ENCODE results near the gene SAP30BP.

SAP30BP gene

DNA sequence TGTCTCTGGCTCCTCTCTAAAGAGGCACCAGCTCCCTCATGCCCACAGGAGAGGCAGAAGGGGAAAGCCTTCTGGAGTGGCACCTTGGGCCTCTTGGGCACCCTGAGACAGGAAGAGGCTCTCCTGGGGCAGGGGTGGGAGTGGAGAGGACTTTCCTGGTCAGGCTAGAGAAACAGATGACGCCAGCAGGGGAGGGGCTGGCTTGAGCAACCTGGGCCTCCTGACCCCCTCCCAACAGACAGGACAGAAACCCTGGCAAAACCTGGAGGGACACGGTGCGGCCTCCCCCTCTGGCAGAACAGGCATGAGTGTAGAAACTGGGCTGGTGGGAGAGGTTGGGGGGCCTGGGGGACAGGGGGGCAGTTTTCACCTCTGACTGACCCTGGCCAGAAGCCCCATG is 27.8 kb upstream of the SAP30BP start:
- Histone ChIP-seq H3K36me3 (ENCODE audit: control insufficient read depth in 1 of 2, insufficient read depth in 2 of 2, low read length in 2 of 2) (peaks cover 0 to 7% of the 10 kb centered on the region in 2 donors), H3K9me3 (ENCODE audit: control insufficient read depth in 1 of 2, low read length in 2 of 2) (no peaks in the 10 kb centered on the region), H3K27ac (ENCODE audit: low read depth, low read length) (no peak overlapping the region), H3K4me1 (ENCODE audit: control insufficient read depth in 1 of 2, insufficient read depth in 2 of 2, low read length in 2 of 2) (peaks cover 61 to 73% of the 10 kb centered on the region in 2 donors), H3K27me3 (ENCODE audit: control insufficient read depth in 1 of 2, insufficient read depth in 2 of 2, low read length in 2 of 2) (no peaks in the 10 kb centered on the region), H3K4me3 (ENCODE audit: low read depth in 1 of 2, low read length in 2 of 2) (no peak overlapping the region), H3K9ac (ENCODE audit: low read depth in 1 of 2, low read length in 2 of 2) (no peak overlapping the region)

- H3K9ac ChIP-seq (ENCODE audit: low read depth in 1 of 2, low read length in 2 of 2) = no peak overlapping the region
- no peaks in the 10 kb centered on the region for H3K9me3 ChIP-seq (ENCODE audit: control insufficient read depth in 1 of 2, low read length in 2 of 2)
- peak overlapping the region; percentile 32 for H3K27ac ChIP-seq (ENCODE audit: low read depth, low read length)
- H3K36me3 ChIP-seq (ENCODE audit: control insufficient read depth in 1 of 2, insufficient read depth in 2 of 2, low read length in 2 of 2) = peaks cover 0 to 7% of the 10 kb centered on the region in 2 donors
- H3K4me1 ChIP-seq (ENCODE audit: control insufficient read depth in 1 of 2, insufficient read depth in 2 of 2, low read length in 2 of 2) = peaks cover 54 to 67% of the 10 kb centered on the region in 2 donors
- no peaks in the 10 kb centered on the region for H3K27me3 ChIP-seq (ENCODE audit: control insufficient read depth in 1 of 2, insufficient read depth in 2 of 2, low read length in 2 of 2)
- no peak overlapping the region for H3K4me3 ChIP-seq (ENCODE audit: low read depth in 1 of 2, low read length in 2 of 2)
Observed at GRCh38 chr17:75639771-75640555, 27.2 kb upstream of the SAP30BP start.

DNA sequence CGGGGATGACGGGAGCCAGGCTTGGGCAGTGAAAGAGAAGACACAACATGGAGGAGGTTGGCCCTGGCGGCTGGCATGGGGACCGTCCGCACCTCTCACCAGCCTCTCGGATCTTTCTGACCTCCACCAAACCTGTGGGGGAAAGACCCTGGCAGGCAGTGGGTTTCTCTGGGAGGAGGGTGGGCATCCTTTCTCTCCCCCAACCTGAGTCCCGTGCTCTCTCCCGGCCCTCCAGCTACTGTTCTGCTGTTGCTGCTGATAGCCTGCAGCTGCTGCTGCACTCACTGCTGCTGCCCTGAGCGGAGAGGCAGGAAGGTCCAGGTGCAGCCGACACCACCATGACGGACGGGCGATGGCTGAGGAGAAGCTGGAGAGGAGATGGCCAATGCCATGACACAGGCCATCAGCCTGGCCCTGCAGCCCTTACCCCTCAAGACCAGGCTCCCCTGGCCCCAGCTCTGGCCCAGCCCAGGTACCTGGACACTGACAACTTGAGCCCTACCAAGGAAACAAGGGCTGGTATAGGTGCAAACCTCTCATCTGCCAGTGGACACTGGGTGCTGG is 26.5 kb upstream of the SAP30BP start:
- Histone ChIP-seq H3K9ac (ENCODE audit: low read depth in 1 of 2, low read length in 2 of 2) (no peak overlapping the region), H3K9me3 (ENCODE audit: control insufficient read depth in 1 of 2, low read length in 2 of 2) (no peaks in the 10 kb centered on the region), H3K27me3 (ENCODE audit: control insufficient read depth in 1 of 2, insufficient read depth in 2 of 2, low read length in 2 of 2) (no peaks in the 10 kb centered on the region), H3K27ac (ENCODE audit: low read depth, low read length) (peak overlapping the region; percentile 30), H3K4me3 (ENCODE audit: low read depth in 1 of 2, low read length in 2 of 2) (no peak overlapping the region), H3K36me3 (ENCODE audit: control insufficient read depth in 1 of 2, insufficient read depth in 2 of 2, low read length in 2 of 2) (peaks cover 0 to 7% of the 10 kb centered on the region in 2 donors), H3K4me1 (ENCODE audit: control insufficient read depth in 1 of 2, insufficient read depth in 2 of 2, low read length in 2 of 2) (peaks cover 53 to 68% of the 10 kb centered on the region in 2 donors)

DNA sequence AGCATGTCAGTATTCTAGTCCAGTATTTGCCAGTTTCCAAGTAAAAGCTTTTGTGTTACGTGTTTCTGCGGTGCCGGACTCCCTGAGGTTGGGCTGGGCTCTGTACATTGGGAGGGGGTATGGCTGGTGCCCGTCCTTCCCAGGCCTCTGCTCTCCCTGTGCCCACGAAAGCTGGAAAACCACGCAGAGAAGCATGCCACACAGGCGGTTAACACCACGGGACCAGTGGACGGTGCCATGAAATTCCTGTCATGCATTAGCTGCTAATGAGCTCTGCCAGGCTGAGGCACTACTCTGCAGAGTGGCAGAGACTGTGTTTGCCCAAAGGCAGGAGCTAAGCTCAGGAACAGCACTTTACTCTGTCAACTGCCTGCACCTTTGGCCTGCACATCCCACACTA is 25.8 kb upstream of the SAP30BP start:
- Histone ChIP-seq H3K27ac (ENCODE audit: low read depth, low read length) (no peak overlapping the region), H3K4me3 (ENCODE audit: low read depth in 1 of 2, low read length in 2 of 2) (no peak overlapping the region), H3K36me3 (ENCODE audit: control insufficient read depth in 1 of 2, insufficient read depth in 2 of 2, low read length in 2 of 2) (peaks cover 0 to 7% of the 10 kb centered on the region in 2 donors), H3K9me3 (ENCODE audit: control insufficient read depth in 1 of 2, low read length in 2 of 2) (no peaks in the 10 kb centered on the region), H3K9ac (ENCODE audit: low read depth in 1 of 2, low read length in 2 of 2) (no peak overlapping the region), H3K27me3 (ENCODE audit: control insufficient read depth in 1 of 2, insufficient read depth in 2 of 2, low read length in 2 of 2) (no peaks in the 10 kb centered on the region), H3K4me1 (ENCODE audit: control insufficient read depth in 1 of 2, insufficient read depth in 2 of 2, low read length in 2 of 2) (peaks cover 53 to 68% of the 10 kb centered on the region in 2 donors)

DNA sequence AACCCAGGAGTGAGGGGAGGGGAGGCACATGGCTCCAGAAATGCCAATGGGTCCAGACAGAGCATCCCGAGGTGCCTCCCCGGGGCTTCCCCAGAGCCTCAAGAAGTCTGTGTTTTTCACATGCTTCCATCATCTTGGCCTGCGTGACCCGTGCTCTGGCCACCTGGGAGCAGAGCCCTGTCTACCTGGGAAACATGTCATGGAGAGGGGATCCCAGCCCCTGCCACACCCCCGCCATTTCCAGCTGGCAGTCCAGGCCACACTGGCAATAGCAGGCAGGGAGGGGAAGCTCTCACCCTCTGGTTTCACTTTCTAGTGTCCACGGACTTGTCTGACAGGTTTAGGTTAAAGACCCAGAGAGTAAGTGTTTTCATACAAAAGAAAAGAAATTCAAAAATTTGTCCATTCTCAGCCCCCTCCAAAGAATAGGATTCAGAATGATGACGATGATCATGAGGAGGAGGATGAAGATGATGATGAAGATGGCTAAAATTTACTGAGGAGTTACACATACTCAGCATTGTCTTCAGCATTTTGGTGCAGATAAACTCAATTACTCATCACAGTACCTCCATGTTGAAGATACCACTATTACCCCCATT is 24.9 kb upstream of the SAP30BP start:
- Histone ChIP-seq H3K9me3 (ENCODE audit: control insufficient read depth in 1 of 2, low read length in 2 of 2) (no peaks in the 10 kb centered on the region), H3K36me3 (ENCODE audit: control insufficient read depth in 1 of 2, insufficient read depth in 2 of 2, low read length in 2 of 2) (peaks cover 0 to 7% of the 10 kb centered on the region in 2 donors), H3K9ac (ENCODE audit: low read depth in 1 of 2, low read length in 2 of 2) (no peak overlapping the region), H3K27ac (ENCODE audit: low read depth, low read length) (peak overlapping the region; percentile 51), H3K27me3 (ENCODE audit: control insufficient read depth in 1 of 2, insufficient read depth in 2 of 2, low read length in 2 of 2) (no peaks in the 10 kb centered on the region), H3K4me3 (ENCODE audit: low read depth in 1 of 2, low read length in 2 of 2) (no peak overlapping the region), H3K4me1 (ENCODE audit: control insufficient read depth in 1 of 2, insufficient read depth in 2 of 2, low read length in 2 of 2) (peaks cover 48 to 67% of the 10 kb centered on the region in 2 donors)

GRCh38 chr17:75642784-75643642 is 24.1 kb upstream of the SAP30BP start:
- Histone ChIP-seq H3K9ac (ENCODE audit: low read depth in 1 of 2, low read length in 2 of 2) (no peak overlapping the region), H3K36me3 (ENCODE audit: control insufficient read depth in 1 of 2, insufficient read depth in 2 of 2, low read length in 2 of 2) (peaks cover 0 to 7% of the 10 kb centered on the region in 2 donors), H3K27me3 (ENCODE audit: control insufficient read depth in 1 of 2, insufficient read depth in 2 of 2, low read length in 2 of 2) (no peaks in the 10 kb centered on the region), H3K4me1 (ENCODE audit: control insufficient read depth in 1 of 2, insufficient read depth in 2 of 2, low read length in 2 of 2) (peaks cover 42 to 62% of the 10 kb centered on the region in 2 donors), H3K4me3 (ENCODE audit: low read depth in 1 of 2, low read length in 2 of 2) (no peak overlapping the region), H3K27ac (ENCODE audit: low read depth, low read length) (peak overlapping the region; percentile 53), H3K9me3 (ENCODE audit: control insufficient read depth in 1 of 2, low read length in 2 of 2) (no peaks in the 10 kb centered on the region)

- no peak overlapping the region for H3K9ac ChIP-seq (ENCODE audit: low read depth in 1 of 2, low read length in 2 of 2)
- peaks cover 0 to 5% of the 10 kb centered on the region in 2 donors for H3K36me3 ChIP-seq (ENCODE audit: control insufficient read depth in 1 of 2, insufficient read depth in 2 of 2, low read length in 2 of 2)
- no peak overlapping the region for H3K27ac ChIP-seq (ENCODE audit: low read depth, low read length)
Observed at GRCh38 chr17:75643643-75644017, 23.5 kb upstream of the SAP30BP start.

DNA sequence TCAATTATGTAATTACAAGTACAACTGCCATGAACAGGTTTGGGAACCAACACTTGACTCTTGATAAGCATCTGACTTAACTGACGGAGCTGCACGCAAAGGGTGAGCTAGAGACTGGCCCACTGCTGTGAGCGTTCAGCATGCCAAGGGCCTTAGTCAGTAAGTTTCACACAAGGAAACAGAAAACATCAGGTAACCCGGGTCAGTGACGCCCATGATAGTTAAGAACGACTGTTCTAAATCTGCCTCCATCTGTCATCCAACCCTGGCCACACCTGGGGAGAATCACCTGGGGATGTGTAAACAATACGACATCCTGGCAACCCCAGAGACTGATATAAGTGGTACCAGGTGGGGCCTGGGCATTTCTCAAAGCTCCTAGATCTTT is 21.6 kb upstream of the SAP30BP start:
- Histone ChIP-seq H3K4me1 (ENCODE audit: control insufficient read depth in 1 of 2, insufficient read depth in 2 of 2, low read length in 2 of 2) (peaks cover 33 to 52% of the 10 kb centered on the region in 2 donors), H3K4me3 (ENCODE audit: low read depth in 1 of 2, low read length in 2 of 2) (peak overlapping the region in 1 of 2 donors; percentile 3), H3K27me3 (ENCODE audit: control insufficient read depth in 1 of 2, insufficient read depth in 2 of 2, low read length in 2 of 2) (no peaks in the 10 kb centered on the region), H3K9me3 (ENCODE audit: control insufficient read depth in 1 of 2, low read length in 2 of 2) (no peaks in the 10 kb centered on the region), H3K9ac (ENCODE audit: low read depth in 1 of 2, low read length in 2 of 2) (peak overlapping the region; percentile 55 to 56), H3K36me3 (ENCODE audit: control insufficient read depth in 1 of 2, insufficient read depth in 2 of 2, low read length in 2 of 2) (peaks cover 10 to 16% of the 10 kb centered on the region in 2 donors), H3K27ac (ENCODE audit: low read depth, low read length) (peak overlapping the region; percentile 93)

More at GRCh38 chr17:75643643-75644017, 23.5 kb upstream of the SAP30BP start:
- Histone ChIP-seq H3K27me3 (ENCODE audit: control insufficient read depth in 1 of 2, insufficient read depth in 2 of 2, low read length in 2 of 2) (no peaks in the 10 kb centered on the region), H3K4me3 (ENCODE audit: low read depth in 1 of 2, low read length in 2 of 2) (no peak overlapping the region), H3K9me3 (ENCODE audit: control insufficient read depth in 1 of 2, low read length in 2 of 2) (no peaks in the 10 kb centered on the region), H3K4me1 (ENCODE audit: control insufficient read depth in 1 of 2, insufficient read depth in 2 of 2, low read length in 2 of 2) (peaks cover 42 to 62% of the 10 kb centered on the region in 2 donors)

GRCh38 chr17:75645889-75646637 is 21.1 kb upstream of the SAP30BP start:
- Histone ChIP-seq H3K27me3 (ENCODE audit: control insufficient read depth in 1 of 2, insufficient read depth in 2 of 2, low read length in 2 of 2) (no peaks in the 10 kb centered on the region), H3K4me1 (ENCODE audit: control insufficient read depth in 1 of 2, insufficient read depth in 2 of 2, low read length in 2 of 2) (peaks cover 30 to 47% of the 10 kb centered on the region in 2 donors), H3K27ac (ENCODE audit: low read depth, low read length) (peak overlapping the region; percentile 93), H3K9ac (ENCODE audit: low read depth in 1 of 2, low read length in 2 of 2) (peak overlapping the region; percentile 55 to 63), H3K4me3 (ENCODE audit: low read depth in 1 of 2, low read length in 2 of 2) (peak overlapping the region; percentile 27 to 47), H3K36me3 (ENCODE audit: control insufficient read depth in 1 of 2, insufficient read depth in 2 of 2, low read length in 2 of 2) (peaks cover 15 to 21% of the 10 kb centered on the region in 2 donors), H3K9me3 (ENCODE audit: control insufficient read depth in 1 of 2, low read length in 2 of 2) (no peaks in the 10 kb centered on the region)
